H1 (cell line): Measurements from ENCODE around the gene CANT1. TPM values are rescaled to one million over a fixed set of nuclear protein-coding genes. Genes with fewer than 3 reads are reported as not detected.
A peak's percentile ranks its signal among the peaks of the same experiment; 100 is the strongest.

Experiments
- CTCF ChIA-PET: fragments of 300-600 bp; sonication (Branson Sonifier 250); formaldehyde crosslinking; loops from one replicate; lab custom pipeline; 2021; ENCODE audit not compliant: partially characterized antibody; lab: Charles Lee
- POLR2A ChIA-PET: fragments of 300-600 bp; sonication (Branson Sonifier 250); formaldehyde crosslinking; loops from one replicate; lab custom pipeline; 2021; ENCODE audit warnings: inconsistent platforms; ENCODE audit not compliant: partially characterized antibody; lab: Charles Lee
- DNase-seq, 2 experiments: peaks; one replicate each; pipeline versions ENCODE4 v3.0.0 to v3.0.0-alpha.2; 2010 to 2022; ENCODE audit warnings: low spot score in 2 of 2, low read depth in 1 of 2, mixed read lengths in 1 of 2
- FAIRE-seq: peaks from 2 replicates; lab custom pipeline; 2011; peaks lifted over from hg19 to GRCh38; lab: Jason Lieb, UNC
- H2AFZ ChIP-seq: 2 replicates; pipeline ENCODE4 v1.8.1; 2012; ENCODE audit warnings: low read length, inconsistent platforms
- H2AK5ac ChIP-seq: 2 replicates; pipeline ENCODE4 v1.6.1; 2013; ENCODE audit warnings: low read depth, low read length
- H2BK120ac ChIP-seq: replicated peaks from 2 replicates; pipeline ENCODE3; 2013; ENCODE audit warnings: low read depth, low read length, inconsistent platforms
- H2BK12ac ChIP-seq: 2 replicates; pipeline ENCODE4 v1.6.1; 2013; ENCODE audit warnings: low read depth, low read length
- H2BK15ac ChIP-seq: 2 replicates; pipeline ENCODE4 v1.6.1; 2013; ENCODE audit warnings: low read length
- H2BK20ac ChIP-seq: 2 replicates; pipeline ENCODE4 v1.6.1; 2013; ENCODE audit warnings: low read length
- H2BK5ac ChIP-seq: 2 replicates; pipeline ENCODE4 v1.6.1; 2013; ENCODE audit warnings: low read depth, low read length
- H3K14ac ChIP-seq: 2 replicates; pipeline ENCODE4 v1.6.1; 2013; ENCODE audit warnings: inconsistent platforms; ENCODE audit not compliant: insufficient read length
- H3K18ac ChIP-seq: 2 replicates; pipeline ENCODE4 v1.6.1; 2013; ENCODE audit warnings: low read length; ENCODE audit errors: extremely low read depth
- H3K23ac ChIP-seq: 2 replicates; pipeline ENCODE4 v1.6.1; 2013; ENCODE audit warnings: inconsistent platforms; ENCODE audit not compliant: insufficient read length
- H3K23me2 ChIP-seq: 2 replicates; pipeline ENCODE4 v1.6.1; 2013; ENCODE audit warnings: low read depth, low read length
- H3K27ac ChIP-seq: 2 replicates; pipeline ENCODE4 v1.6.1; 2011; ENCODE audit warnings: low read depth, low read length, inconsistent platforms
- H3K27me3 ChIP-seq, 4 experiments: replicated peaks in 1 of 4; 1 replicate in 1 of 4; 2 replicates in 3 of 4; pipeline versions ENCODE4 v1.6.1 to v1.8.1; 2011 to 2013; ENCODE audit warnings: low read length in 3 of 4, mild to moderate bottlenecking in 3 of 4, inconsistent platforms in 2 of 4, mixed read lengths in 2 of 4, moderate library complexity in 1 of 4; ENCODE audit not compliant: control insufficient read depth in 3 of 4, insufficient read depth in 3 of 4; ENCODE audit errors: extremely low read depth in 1 of 4
- H3K36me3 ChIP-seq, 4 experiments: 2 replicates each; pipeline versions ENCODE4 v1.6.1 to v1.8.1; 2011 to 2013; ENCODE audit warnings: mild to moderate bottlenecking in 4 of 4, low read length in 3 of 4, moderate library complexity in 2 of 4, control low read depth in 1 of 4, inconsistent platforms in 1 of 4; ENCODE audit not compliant: insufficient read depth in 4 of 4, control insufficient read depth in 2 of 4
- H3K4ac ChIP-seq: replicated peaks from 2 replicates; pipeline ENCODE3; 2013; ENCODE audit warnings: low read length, low read depth, mixed read lengths, inconsistent platforms; ENCODE audit not compliant: insufficient read length
- H3K4me1 ChIP-seq, 4 experiments: replicated peaks in 1 of 4; 1 replicate in 1 of 4; 2 replicates in 3 of 4; pipeline versions ENCODE4 v1.6.1 to v1.8.1; 2011 to 2013; ENCODE audit warnings: low read length in 3 of 4, inconsistent platforms in 2 of 4, mixed read lengths in 1 of 4; ENCODE audit not compliant: insufficient read depth in 4 of 4, control insufficient read depth in 3 of 4
- H3K4me2 ChIP-seq, 2 experiments: 2 replicates each; pipeline versions ENCODE4 v1.6.1 to v1.8.1; 2011 to 2013; ENCODE audit warnings: low read depth in 2 of 2, low read length in 2 of 2, control low read depth in 1 of 2, inconsistent platforms in 1 of 2, mild to moderate bottlenecking in 1 of 2; ENCODE audit not compliant: insufficient read depth in 1 of 2
- H3K4me3 ChIP-seq, 4 experiments: fragments of 200-600, 300-600 bp in 1 of 4; sonication (generic), shearing (Covaris generic), sonication (Bioruptor Twin) in 1 of 4; 2 replicates each; pipeline versions ENCODE4 v1.5.1 to v1.8.1; 2011 to 2016; ENCODE audit warnings: low read length in 4 of 4, low read depth in 3 of 4, control low read depth in 2 of 4, inconsistent platforms in 2 of 4, mild to moderate bottlenecking in 2 of 4, mixed read lengths in 1 of 4, moderate library complexity in 1 of 4; ENCODE audit not compliant: insufficient read depth in 2 of 4; ENCODE audit errors: extremely low read depth in 1 of 4
- H3K56ac ChIP-seq: replicated peaks from 2 replicates; pipeline ENCODE3; 2013; ENCODE audit warnings: low read depth, mild to moderate bottlenecking, mixed read lengths, low read length, inconsistent platforms; ENCODE audit not compliant: insufficient read length
- H3K79me1 ChIP-seq: 2 replicates; pipeline ENCODE4 v1.6.1; 2013; ENCODE audit warnings: low read depth, low read length, control low read depth
- H3K79me2 ChIP-seq, 2 experiments: 2 replicates each; pipeline versions ENCODE4 v1.6.1 to v1.8.1; 2012 to 2013; ENCODE audit warnings: low read length in 2 of 2, mild to moderate bottlenecking in 2 of 2, inconsistent platforms in 1 of 2; ENCODE audit not compliant: insufficient read depth in 2 of 2, control insufficient read depth in 1 of 2
- H3K9ac ChIP-seq, 4 experiments: replicated peaks in 1 of 4; 1 replicate in 1 of 4; 2 replicates in 3 of 4; pipeline versions ENCODE4 v1.6.1 to v1.8.1; 2011 to 2013; ENCODE audit warnings: low read depth in 3 of 4, low read length in 3 of 4, control low read depth in 2 of 4, mild to moderate bottlenecking in 2 of 4, moderate library complexity in 2 of 4, inconsistent platforms in 1 of 4; ENCODE audit errors: extremely low read depth in 1 of 4
- H3K9me3 ChIP-seq, 2 experiments: 2 replicates each; pipeline versions ENCODE4 v1.6.1 to v1.8.1; 2012 to 2013; ENCODE audit warnings: mild to moderate bottlenecking in 2 of 2, moderate library complexity in 2 of 2, control low read depth in 1 of 2, inconsistent platforms in 1 of 2, low read depth in 1 of 2, low read length in 1 of 2, mixed read lengths in 1 of 2; ENCODE audit not compliant: insufficient read depth in 2 of 2
- H4K20me1 ChIP-seq, 2 experiments: replicated peaks in 1 of 2; 2 replicates each; pipeline versions ENCODE3 to v1.8.1; 2011 to 2013; ENCODE audit warnings: inconsistent platforms in 2 of 2, low read length in 2 of 2, mild to moderate bottlenecking in 1 of 2; ENCODE audit not compliant: insufficient read depth in 2 of 2, control insufficient read depth in 1 of 2
- H4K5ac ChIP-seq: 2 replicates; pipeline ENCODE4 v1.6.1; 2013; ENCODE audit warnings: low read length, low read depth, mixed read lengths, inconsistent platforms; ENCODE audit not compliant: insufficient read length
- H4K8ac ChIP-seq: 2 replicates; pipeline ENCODE4 v1.8.0; 2013; ENCODE audit warnings: mild to moderate bottlenecking, moderate library complexity, low read length, inconsistent platforms; ENCODE audit not compliant: insufficient read depth; ENCODE audit errors: extremely low read depth
- H4K91ac ChIP-seq: replicated peaks from 2 replicates; pipeline ENCODE3; 2013; ENCODE audit warnings: low read length, mixed read lengths, inconsistent platforms; ENCODE audit not compliant: insufficient read length
- POLR2AphosphoS5 ChIP-seq: IDR thresholded peaks from 2 replicates; pipeline ENCODE4 v1.6.1; 2011; ENCODE audit warnings: low read depth, low read length
- TCF12 ChIP-seq: IDR thresholded peaks from 2 replicates; pipeline ENCODE4 v1.6.1; 2011; ENCODE audit warnings: low read depth, mild to moderate bottlenecking, low read length
- WGBS, 2 experiments: shearing (Covaris generic) in 1 of 2; methylation state at CpG; one replicate each; pipeline versions ENCODE4 v1.1.6 to v1.1.7; 2013 to 2015; ENCODE audit warnings: low lambda C conversion rate in 2 of 2, mixed read lengths in 2 of 2, inconsistent platforms in 1 of 2, low coverage in 1 of 2, missing lambda C conversion rate in 1 of 2; ENCODE audit not compliant: insufficient replicate concordance in 2 of 2, insufficient coverage in 1 of 2, insufficient read length in 1 of 2; ENCODE audit errors: extremely low coverage in 1 of 2, missing lambda C conversion rate in 1 of 2; 5-methylcytosine and 5-hydroxymethylcytosine counted together
- polyA plus RNA-seq, 7 experiments: library from polyadenylated mRNA; depleted of rRNA in 3 of 7; stranded (reverse) in 5 of 7; unstranded in 2 of 7; fragments of >200 nt in 5 of 7; fragments of 200-250 nt in 2 of 7; gene quantifications; 1 replicate in 5 of 7; 2 replicates in 1 of 7; 4 replicates in 1 of 7; pipeline versions ENCODE4 v1.2.1 to v1.2.3, GENCODE V29; 2011 to 2013; ENCODE audit warnings: missing spikeins in 2 of 7, mixed read lengths in 2 of 7
- total RNA-seq: library from RNA; stranded (reverse); fragmentation: NEBNext Ultra II Directional; extraction: Animal tissue kit (Norgen Biotek cat#: 25700); gene quantifications from 2 replicates; pipeline ENCODE4 v1.2.1, GENCODE V29; 2021

Gene CANT1
- total and polyA plus RNA-seq, 2 of the 8 experiments (the other 6 are each of a cell fraction or from before 2014, with no cell fraction given), result 23.0 to 32.6 TPM

DNA sequence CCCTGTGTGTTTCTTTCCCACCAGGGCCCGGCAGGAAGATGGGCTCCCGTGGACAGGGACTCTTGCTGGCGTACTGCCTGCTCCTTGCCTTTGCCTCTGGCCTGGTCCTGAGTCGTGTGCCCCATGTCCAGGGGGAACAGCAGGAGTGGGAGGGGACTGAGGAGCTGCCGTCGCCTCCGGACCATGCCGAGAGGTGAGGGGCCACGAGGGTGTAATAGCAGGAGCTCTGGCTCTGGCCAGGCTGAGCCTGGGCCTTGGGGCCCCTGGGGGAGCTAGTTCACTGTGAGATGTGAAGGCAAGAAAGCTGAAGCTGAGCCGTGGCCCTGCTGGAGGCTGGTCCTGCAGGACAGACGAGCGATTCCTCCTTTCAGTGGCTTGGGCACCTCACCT, 34.4 kb upstream of the CANT1 start:
- FAIRE-seq (no peak), DNase-seq (no peak)
- H3K79me1 ChIP-seq, result peaks cover 8% of the 10 kb centered on the region
- no peaks in the 10 kb centered on the region; a peak in 1 of 4 replicates for H3K9me3 ChIP-seq
- H2AFZ ChIP-seq, result no peak overlapping the region
- H4K8ac ChIP-seq, result peak overlapping the region; percentile 31; the same call in 1 of the 2 replicates
- no peak overlapping the region for H2BK120ac ChIP-seq
- POLR2A ChIA-PET, result no interaction called here
- H2BK5ac ChIP-seq, result no peak overlapping the region
- no peak for TF ChIP-seq POLR2AphosphoS5
- no peak for TF ChIP-seq TCF12
- H3K36me3 ChIP-seq, result no peaks in the 10 kb centered on the region; a peak in 1 of 8 replicates
- no peak overlapping the region for H4K91ac ChIP-seq
- H3K27me3 ChIP-seq, result peaks cover 0 to 2% (median 0%) of the 10 kb centered on the region in 4 experiments; a peak in 2 of 7 replicates
- no peak overlapping the region for H2AK5ac ChIP-seq
- no peak overlapping the region for H2BK12ac ChIP-seq
- no peak overlapping the region for H3K27ac ChIP-seq
- no peak overlapping the region for H3K4me3 ChIP-seq
- CTCF ChIA-PET, result interaction anchor here (0.6 to 4.7 kb wide), 23 partner anchors 8 to 357 kb away, joined by 3 to 63 read pairs (median 5); no protein-coding TSS in a partner anchor
- H3K56ac ChIP-seq, result no peak overlapping the region
- H2BK20ac ChIP-seq, result no peak overlapping the region
- WGBS, 2 experiments, result 73% methylated on average over 12 of the region's 12 CpGs; no CpG with 5 or more reads in 1 of the 2 experiments
- H3K23me2 ChIP-seq, result peaks cover 4% of the 10 kb centered on the region; the same call in 1 of the 2 replicates
- no peak overlapping the region for H2BK15ac ChIP-seq
- H3K4me1 ChIP-seq, result no peaks in the 10 kb centered on the region
- peaks cover 0 to 11% of the 10 kb centered on the region in 2 experiments for H4K20me1 ChIP-seq
- no peak overlapping the region for H4K5ac ChIP-seq
- no peak overlapping the region for H3K14ac ChIP-seq
- H3K4ac ChIP-seq, result no peak overlapping the region
- H3K4me2 ChIP-seq, result no peak overlapping the region
- H3K23ac ChIP-seq, result no peak overlapping the region
- no peak overlapping the region for H3K18ac ChIP-seq
- no peaks in the 10 kb centered on the region for H3K79me2 ChIP-seq
- no peak overlapping the region for H3K9ac ChIP-seq
